ENCODE measurements around the gene NTN1.

DNA sequence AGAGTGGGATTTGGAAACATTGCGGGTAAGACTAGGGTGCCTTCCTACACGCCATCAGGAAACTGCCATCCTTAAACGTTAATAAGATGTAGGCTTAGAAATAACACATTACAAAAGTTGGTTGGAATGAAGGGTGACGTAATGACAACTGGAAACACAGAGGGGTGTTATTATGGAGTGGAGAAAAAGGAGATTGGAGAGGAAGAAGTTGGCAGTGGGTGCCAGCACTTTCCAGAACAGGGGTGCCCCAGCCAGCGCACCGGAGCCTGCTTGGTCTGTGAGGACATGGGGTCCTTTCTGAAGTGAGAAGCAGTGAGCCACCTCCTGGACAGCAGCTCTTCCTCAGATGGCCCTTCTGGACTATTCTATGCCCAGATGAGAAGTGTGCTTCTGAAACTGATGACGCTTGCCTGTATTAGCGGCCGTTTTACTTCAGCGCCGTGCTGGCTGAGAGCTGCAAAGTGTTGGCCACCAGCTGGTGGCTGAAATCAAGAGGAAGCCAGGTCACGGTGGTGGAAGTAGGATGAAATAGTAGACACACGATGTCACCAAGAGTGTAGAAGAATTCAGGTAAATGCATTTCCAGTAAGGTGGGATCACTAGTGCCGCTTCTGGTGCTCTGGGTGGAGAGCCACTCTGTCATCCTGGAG, 244.8 kb downstream of the NTN1 start:
- TF ChIP-seq, protein P1, sequence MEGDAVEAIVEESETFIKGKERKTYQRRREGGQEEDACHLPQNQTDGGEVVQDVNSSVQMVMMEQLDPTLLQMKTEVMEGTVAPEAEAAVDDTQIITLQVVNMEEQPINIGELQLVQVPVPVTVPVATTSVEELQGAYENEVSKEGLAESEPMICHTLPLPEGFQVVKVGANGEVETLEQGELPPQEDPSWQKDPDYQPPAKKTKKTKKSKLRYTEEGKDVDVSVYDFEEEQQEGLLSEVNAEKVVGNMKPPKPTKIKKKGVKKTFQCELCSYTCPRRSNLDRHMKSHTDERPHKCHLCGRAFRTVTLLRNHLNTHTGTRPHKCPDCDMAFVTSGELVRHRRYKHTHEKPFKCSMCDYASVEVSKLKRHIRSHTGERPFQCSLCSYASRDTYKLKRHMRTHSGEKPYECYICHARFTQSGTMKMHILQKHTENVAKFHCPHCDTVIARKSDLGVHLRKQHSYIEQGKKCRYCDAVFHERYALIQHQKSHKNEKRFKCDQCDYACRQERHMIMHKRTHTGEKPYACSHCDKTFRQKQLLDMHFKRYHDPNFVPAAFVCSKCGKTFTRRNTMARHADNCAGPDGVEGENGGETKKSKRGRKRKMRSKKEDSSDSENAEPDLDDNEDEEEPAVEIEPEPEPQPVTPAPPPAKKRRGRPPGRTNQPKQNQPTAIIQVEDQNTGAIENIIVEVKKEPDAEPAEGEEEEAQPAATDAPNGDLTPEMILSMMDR (conservative IDR thresholded peaks at IDR 0.05), result no peak
- TF ChIP-seq EZH2 (IDR thresholded peaks at IDR 0.05; ENCODE audit: low read depth), result no peak

All from PC-9 (cell line).